ENCODE measurements around the gene UBE2J1.

UBE2J1 gene

DNA sequence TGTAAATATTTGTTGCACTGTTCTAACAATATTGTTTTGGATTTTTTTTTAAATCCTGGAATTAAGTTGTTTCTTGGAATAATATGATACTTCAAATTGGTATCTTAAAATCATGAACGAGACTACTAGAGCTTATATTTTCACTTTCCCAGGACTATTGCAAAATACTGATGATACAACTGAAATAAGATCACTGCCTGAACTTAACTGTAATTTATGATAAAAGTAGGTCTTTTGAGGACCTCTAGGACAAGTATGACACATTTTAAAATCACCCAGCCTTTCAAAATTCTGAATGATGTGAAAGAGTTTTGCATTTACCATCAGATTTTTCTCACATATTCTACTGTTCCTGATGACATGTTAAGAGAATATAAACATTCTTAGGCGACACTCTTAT is 8.6 kb upstream of the UBE2J1 start:
- no peak for DNase-seq

DNA sequence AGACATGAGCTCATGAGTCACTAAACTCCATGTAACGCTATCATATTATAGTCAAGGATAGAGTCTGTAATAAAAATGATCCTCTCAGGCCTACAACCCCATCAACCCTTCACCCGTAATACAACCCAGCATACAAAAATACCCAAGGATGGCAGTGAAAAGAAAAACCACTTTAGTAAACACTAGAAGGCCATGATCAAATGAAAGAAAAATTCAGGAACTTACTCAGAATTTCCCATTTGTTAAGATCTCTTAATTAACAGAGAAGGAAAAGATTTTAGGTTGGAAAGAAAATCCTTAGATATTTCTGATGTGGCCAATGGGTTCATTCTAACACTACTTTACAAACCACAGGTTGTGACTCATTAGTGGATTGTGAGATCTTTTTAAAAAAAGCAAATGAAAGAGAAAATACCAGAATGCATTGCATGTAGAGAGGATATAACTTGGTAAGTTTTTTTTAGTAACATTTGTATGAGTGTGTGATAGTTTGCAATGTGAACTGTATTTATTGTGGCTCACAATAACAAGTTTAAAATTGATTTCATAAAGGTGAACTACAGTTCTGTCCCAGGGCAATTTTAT is 8.0 kb upstream of the UBE2J1 start:
- no peak for DNase-seq

DNA sequence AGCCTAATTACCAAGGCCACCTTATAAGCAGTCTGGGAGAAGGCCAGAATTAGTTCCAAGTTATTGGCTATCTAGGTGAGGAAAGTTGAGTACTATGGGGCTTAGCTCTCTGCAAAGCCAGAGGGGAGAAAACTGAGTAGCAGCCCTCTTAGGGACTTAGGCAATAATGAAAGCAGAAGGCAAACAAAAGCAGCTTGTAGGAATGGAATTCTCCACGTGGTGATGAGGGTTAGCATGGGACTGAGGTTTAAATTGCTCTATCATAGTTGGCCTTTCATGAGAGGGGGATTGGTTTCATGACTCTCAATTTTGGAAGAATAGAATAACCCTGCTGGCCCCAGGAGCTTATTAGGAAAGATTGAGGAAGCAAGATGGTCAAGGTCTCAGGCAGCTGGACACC is 7.0 kb upstream of the UBE2J1 start:
- no peak for DNase-seq

DNA sequence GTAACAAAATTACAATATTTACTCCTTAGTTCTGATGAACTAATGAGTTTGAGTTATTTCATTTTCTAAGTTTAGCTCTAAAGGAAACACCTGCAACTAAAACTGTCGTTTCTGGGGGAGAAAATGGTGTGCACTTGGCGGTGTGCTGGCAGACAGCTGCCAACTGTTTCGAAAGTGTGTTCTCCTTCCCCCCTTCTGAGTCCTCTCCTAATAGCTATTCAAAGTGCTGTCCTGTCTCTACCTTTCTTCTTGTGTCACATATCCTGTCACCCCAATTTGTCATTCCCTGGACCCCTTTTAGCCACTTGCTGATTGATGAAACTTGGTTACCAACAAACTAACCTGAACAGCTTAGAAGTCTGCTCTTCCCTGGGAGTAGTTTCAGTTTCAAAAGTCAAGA is 4.9 kb upstream of the UBE2J1 start:
- DNase-seq: no peak

DNA sequence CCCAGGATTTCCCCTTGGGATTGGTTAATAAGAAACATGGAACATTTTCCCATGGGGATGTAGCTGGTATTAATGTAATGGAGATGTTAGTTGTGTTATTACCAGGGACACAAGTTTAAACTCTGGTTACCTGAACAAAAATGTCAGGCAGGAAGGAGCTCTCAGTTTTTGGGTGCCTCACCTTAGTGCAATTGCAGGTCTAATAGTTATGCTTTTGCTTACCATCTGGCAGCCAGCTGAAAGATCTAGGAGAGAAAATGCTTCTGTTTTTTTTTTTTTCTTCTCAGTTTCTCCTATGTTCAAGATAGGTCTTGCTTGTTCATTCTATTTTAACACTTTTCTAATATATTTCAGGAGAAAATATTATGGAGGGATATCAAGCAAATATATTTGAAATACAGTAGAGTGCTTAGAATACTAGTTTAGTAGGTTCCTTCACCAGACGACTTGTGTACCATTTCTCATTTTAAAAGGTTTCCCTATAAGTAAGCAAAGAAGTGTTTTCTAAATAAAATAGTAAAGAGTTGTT is 4.2 kb upstream of the UBE2J1 start:
- DNase-seq: no peak

DNA sequence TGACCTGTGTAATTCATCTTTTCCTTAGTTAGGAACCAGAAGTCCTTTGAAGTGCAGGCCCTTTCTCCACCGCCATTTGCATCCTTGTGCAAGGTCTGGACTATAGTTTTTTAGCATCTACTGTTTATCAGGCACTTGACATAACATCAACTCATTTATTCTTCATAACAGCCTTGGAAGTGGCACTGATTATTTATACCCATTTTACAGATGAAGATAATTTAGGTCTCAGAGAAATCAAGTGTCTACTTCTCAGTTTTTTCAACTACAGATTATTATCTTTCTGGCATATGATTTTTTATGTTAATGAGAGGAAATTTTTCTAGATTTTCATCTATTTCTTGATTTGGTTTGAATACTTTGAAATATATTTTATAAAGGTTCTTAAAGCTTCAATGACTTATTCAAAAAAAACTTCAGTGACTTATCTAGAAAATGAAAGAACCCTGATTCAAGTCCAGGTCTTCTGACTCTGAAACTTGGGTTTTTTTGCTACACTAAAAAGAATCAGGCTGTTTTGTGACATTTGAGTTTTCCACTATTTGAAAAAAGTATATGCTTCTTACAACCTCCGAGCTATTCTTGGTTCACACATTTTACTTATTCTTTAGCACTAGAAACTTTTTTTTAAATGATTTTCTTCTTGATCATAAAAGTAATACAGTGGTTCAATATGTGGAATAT is 3.1 kb upstream of the UBE2J1 start:
- DNase-seq: no peak

DNA sequence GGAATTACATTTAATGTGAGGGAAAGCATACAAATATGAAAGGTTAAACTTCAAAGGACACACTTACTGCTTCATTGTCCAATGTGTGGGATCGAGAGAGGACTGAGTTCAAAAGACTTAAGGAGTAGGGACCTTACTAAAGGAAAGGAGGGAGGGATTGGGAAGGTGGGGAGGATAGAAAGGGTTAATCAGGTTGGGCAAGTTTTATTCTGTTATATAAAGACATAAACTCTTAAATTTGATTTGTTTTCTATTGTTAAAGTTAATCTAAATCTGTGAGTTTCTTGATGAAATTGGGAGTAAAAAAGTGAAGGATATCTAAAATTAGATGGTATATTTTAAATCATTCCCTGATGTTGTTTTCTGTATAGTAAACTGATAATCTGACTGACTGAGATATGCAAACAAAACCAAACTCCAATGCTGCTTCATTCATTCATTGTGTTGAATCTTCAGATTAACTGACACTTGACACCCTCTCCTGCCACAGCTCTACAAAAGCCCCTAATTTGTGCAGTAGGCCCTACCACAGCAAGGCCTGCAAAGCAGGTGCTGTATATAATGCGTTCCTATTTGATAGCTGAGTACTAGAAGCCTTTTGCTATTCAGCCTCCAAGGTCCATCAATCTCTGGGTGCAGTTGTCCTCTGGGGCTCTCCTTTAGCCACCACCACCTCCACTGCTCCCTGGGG is 1.3 kb upstream of the UBE2J1 start:
- DNase-seq: no peak

DNA sequence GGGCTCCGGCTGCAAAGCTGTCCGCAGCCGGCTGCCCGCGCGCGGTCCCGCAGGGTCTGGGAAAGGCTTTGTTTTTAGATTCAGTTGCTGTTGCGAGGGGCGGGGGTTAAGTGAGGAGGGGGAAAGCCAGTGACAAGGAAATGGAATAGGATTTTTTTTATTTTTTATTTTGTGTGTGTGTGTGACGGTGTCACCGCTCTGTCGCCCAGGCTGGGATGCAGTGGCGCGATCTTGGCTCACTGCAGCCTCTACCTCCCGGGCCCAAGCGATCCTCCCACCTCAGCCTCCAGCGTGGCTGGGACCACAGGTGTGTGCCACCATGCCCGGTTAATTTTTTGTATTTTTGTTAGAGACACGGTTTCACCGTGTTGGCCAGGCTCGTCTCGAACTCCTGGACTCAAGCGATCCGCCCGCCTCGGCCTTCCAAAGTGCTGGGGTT is 615 bp upstream of the UBE2J1 start:
- peak; percentile 27 for DNase-seq

DNA sequence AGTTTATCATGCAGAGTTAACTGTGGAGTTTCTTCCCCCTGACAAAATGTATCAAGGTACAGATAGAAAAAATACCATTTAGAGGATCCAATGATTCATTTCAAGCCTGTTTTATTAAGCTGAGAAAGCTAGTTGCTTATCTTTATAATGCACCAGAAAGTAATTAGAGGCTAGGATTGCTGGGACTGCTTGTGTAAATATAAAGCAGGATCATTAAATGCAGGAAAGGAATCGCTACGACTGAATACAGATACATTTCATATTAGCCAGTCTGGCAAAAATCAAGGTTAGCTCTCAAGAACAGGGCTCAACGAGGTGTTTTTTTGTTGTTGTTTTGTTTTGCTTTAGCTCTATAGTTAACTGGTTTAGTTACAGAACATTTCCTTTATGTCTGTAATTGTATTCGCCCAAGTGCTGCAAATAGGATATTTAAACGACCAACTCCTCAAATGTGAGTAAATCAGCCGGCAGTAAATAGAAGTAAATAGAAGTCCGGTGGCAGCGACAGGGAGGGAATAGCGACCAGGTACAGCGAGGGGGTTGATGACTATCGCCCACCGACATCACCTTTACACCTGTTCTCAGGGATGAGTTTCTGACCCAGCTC is 748 bp downstream of the UBE2J1 start:
- DNase-seq: no peak

DNA sequence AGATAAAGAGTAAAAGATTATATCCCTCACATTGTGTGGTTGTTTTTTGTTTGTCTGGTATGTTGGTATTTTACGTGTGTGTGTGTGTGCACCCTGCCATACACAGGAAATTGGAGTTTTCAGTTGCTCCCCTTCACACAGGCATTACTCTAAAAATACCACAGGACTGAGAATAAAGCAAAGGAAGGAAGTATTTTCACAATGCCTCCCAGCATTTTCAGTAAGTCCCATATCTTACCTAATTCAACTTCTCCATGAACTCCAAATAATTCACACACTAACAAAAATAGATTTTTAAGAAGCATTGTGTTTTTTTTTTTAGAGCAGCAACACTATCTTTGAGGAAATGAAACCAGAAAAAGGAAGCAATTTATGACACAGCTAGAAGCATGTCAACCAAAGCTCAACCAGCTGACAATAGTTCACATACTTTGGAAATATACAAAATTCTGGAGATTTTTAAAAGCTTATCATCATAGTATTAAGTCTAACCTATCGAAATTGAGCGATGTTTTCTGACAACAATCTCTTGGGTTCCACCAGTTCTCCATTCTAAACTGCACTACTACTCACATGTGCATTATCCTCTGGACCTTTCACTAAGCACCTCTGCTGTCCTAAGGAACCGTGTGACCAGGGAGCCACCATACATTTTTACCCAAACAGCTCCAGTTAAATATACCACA is 2.1 kb downstream of the UBE2J1 start:
- DNase-seq: no peak

DNA sequence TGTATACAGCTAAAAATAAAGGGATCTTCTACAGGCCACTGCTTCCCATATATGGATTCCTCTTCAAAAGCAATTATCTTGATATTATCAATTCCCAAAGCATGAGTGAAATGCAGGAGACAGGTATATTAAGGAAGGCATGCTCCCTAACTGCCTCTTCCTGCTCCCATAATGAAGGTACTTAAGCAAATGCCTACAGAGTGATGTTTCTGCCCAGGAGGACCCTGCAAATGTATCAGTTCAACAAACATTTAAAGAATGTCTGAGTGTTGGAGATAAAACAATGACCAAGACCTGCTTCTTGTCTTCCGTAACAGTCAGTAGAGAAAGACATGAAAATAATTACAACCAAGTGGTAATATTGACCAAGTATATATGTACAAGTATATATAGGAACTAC is 4.2 kb downstream of the UBE2J1 start:
- DNase-seq: no peak

DNA sequence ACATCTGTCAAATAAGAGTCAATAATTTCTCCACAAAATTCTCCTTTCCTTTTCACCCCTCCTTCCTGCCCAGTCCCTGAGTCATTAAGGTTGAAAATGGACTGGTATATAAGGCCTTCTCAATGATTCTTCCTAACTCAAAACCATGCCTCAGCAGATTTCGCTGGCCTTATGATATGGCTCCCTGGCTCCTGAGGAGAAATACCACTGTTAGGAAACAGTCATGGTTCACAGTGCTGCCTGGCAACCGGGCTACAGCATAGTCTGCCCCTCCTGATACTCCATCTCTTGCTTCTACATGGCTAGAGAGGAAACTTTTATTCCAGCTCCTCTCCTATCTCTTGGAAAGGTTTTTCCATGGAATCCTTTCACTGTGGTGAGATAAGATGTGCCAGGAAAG is 4.7 kb downstream of the UBE2J1 start:
- DNase-seq: no peak

DNA sequence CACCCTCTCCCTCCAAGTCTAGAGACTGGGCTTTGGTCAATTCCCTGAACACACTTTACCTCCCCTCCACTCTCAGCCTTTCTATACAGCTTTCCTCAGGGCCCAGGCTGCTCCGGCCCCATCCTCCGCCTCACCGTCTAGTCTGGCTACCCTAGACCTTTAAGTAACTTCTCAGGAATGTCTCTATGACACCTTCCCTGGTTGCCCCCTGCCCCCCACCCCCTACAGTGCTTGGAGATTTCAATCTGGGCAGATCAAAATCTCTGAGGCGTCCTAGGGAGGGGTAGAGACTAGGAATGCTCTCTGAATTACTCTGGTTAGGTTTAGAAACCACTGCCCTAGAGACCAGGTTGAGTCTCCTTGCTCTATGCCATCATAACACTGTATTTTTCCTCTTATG is 6.1 kb downstream of the UBE2J1 start:
- DNase-seq: no peak

DNA sequence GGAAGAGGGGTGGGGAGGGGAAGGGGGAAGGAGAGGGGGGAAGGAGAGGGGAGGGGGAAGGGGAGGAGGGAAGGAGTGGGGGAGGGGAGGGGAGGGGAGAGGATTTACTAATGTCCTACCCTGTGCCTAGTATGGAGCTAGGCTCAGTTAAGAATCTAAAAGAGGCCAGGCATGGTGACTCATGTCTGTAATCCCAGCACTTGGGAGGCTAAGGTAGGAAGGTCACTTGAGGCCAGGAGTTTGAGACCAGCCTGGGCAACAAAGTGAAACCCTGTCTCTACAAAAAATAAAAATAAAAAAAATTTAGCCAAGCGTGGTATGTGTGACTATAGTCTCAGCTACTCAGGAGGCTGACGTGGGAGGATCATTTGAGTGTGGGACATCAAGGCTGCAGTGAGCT is 13.0 kb downstream of the UBE2J1 start:
- DNase-seq: no peak

DNA sequence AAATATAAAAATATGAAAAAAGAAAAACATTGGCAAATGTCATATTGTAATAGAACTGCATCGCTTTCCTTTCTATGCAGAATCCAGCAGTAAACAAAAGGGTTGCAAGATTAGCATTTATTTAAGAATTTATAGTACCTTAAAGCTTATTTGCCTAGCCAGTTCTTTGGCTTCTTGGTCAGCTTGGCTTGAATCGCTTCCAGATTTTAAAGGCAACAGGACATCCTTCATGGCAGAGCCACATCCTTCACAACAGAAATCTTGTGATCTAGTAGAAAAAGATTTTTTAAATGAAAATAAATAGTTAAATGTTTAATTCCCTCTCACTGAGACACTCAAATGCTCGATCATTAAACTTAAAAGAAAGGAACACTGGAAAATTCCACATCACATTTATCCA is 17.4 kb downstream of the UBE2J1 start:
- no peak for DNase-seq

DNA sequence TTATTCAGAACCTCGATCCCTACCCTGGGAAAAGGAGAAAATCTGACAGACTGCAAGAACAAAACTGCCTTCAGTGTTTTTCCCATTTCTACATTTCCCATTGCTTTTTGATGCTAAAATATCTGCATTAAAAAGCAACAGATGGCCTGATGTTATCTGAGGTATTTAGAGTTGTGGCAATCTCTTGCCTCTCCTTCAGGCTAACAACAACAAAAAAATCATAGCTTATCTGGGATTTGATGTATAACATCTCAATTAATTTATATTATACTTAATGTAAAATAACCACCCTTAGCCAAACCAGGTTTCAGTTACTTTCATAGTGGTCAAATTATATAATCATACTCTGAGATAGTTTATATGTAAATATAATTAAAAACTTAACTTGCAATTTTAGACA is 21.6 kb downstream of the UBE2J1 start:
- no peak for DNase-seq

DNA sequence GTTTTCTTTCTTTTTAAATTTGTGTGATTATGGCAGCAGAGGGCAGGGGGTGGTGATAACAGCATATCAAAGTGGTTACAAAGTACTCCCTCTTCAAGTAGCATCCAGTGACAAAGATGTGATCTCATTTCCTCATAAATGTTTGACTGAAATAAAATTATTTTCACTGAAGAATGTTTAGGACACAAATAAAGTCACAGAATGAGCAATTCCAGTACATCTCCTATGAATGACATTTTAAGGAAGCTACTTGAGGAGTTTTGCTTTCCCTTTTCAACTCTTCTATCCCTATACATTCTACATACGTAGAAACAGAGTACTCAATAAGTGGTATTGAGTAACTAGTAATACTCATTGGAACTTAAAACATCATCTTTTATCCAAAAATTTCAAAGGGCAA is 23.5 kb downstream of the UBE2J1 start:
- no peak for DNase-seq

DNA sequence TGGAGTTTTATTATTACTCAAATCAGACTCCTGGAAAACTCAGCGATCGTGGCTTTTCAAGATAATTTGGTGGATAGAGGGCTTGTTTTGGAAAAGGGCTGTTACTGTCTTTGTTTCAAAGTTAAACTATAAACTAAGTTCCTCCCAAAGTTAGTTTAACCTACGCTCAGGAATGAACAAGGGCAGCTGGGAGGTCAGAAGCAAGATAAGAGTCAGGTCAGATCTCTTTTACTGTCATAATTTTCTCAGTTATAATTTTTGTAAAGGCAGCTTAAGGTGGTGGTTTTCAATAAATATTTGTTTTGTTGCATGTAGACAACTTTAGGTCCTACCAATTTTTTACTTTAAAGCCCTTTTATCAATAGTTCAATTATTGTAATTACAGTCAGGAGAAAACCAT is 28.2 kb downstream of the UBE2J1 start:
- DNase-seq: no peak

DNA sequence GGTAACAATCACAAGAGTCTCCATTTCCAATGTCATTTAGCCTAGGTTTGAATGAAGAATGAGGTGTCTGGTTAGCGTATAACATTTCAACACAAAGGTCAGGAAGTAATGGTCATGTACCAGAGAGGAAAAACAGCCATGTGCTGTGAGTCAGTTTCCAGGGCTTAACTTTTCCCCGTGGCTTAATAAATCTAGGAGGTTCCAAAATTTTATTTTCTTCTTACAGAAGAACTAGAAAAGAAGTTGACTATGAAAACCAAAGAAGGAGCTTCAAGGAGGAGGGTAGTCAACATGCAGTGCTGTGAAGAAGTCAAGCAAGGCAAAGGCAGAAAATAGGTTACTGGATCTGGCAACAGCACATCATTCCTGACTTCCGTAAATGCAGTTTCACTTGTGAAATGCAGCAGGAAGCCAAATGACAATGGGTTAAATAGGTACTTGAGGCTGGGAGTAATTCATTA is 29.0 kb downstream of the UBE2J1 start:
- DNase-seq: no peak

DNA sequence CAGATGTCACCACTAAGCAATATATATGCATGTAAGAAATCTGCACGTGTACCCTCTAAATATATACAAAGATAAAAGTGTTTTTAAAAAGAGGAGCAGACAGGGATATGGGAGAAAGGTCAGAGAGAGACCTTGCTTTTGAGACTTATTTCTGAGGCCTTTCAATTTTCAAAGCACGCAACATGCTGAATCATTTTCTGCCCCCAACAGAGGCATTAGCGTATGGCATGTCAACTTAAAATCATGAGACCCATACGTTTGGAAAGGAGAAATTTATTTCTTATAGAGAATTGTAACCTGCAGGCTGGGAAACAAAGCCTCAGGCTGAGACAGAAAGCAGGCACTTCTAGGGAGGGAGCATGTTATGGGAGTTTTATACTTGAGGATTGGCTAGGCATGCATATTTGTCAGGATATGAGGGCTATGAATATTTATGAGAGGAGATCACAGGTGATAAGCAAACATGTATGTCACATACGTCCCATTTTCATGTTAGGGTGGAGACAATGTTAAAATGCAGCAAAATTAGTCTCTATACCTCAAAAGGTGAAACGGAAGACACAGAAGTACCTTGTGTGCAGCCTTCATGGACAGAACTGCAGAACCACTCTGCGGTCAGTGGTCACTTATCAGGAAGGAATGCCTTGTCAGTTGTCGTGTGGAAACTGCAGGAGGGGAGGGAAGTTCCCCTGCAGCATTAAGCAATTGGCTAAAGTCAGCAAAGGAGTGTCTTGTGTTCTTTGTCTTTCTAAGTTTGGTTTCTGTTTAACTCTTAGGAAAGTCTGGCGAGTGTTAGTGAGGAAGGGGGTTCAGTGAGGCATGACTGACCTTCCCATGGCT is 31.2 kb downstream of the UBE2J1 start:
- DNase-seq: no peak

DNA sequence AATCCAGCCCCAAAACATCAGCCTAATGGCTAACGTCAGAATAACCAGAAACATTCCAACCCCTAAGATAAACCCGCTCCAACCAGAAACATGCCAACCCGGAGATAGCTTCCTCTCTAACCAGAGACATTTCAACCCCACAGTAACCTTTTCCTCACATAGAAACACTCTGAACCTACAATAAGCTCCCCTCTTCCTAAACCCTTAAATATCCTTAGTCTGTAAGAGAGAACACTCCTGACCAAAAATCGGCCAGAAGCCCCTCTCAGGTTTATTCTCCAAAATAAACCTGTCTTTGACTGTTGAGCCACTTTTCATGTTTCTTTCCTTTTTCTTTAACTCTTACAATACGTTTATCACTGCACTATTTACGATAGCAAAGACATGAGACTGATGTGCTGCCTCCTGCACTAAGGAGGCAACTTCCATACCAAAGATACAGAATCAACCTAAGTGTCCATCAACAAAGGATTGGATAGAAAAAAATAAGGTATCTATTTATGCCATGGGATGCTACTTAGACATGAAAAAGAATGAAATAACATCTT is 32.4 kb downstream of the UBE2J1 start:
- no peak for DNase-seq

DNA sequence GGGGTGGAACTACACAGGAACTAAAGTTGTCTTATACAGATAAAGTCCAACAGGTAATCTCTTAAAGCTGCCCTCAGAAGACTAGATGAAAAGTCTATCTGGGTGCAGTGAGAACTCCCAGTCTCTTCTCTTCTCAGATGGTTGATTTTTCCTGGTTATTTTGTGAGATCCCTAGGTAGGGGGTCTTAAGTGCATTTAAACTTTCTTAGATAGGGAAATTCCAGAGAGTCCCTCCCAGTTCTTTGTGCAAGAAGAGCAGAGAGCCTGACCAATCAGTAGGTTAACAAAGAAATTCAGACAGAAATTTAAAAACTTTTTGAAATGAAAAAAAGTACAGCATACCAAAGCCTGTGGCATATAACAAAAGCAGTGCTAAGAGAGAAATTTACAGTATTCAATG is 35.5 kb downstream of the UBE2J1 start:
- DNase-seq: no peak

All from activated T-cell treated with anti-CD3 and anti-CD28 coated beads, Interleukin-2, amount 50 U/mL, for 1 hour (primary cell).